Psoas muscle (tissue), 8 donors: Measurements from ENCODE around the gene NEDD9. TPM values are rescaled to one million over a fixed set of nuclear protein-coding genes. Genes with fewer than 3 reads are reported as not detected.

Source experiments
- ATAC-seq, 4 donors: fragments of 200-7000 bp; cut with Tn5 transposase; one replicate each; pipeline ENCODE4 v1.9.1; 2020; ENCODE audit warnings: moderate library complexity in 3 of 4, mild to moderate bottlenecking in 2 of 4
- DNase-seq, 2 donors: peaks; one replicate each; pipeline ENCODE4 v3.0.0-alpha.2; 2020
- H3K27ac ChIP-seq: fragments of 200-600 bp; one replicate; pipeline ENCODE4 v1.8.0; 2022
- H3K27me3 ChIP-seq, 3 donors: fragments of 200-600 bp in 1 of 3; one replicate each; pipeline versions ENCODE4 v1.6.1 to v1.8.0; 2013 to 2022; ENCODE audit warnings: low read length in 2 of 3, mild to moderate bottlenecking in 2 of 3, moderate library complexity in 1 of 3; ENCODE audit not compliant: insufficient read depth in 3 of 3
- H3K36me3 ChIP-seq, 2 donors: fragments of 200-600 bp in 1 of 2; one replicate each; pipeline versions ENCODE4 v1.6.1 to v1.8.0; 2013 to 2022; ENCODE audit warnings: low read depth in 1 of 2, mild to moderate bottlenecking in 1 of 2, moderate library complexity in 1 of 2; ENCODE audit not compliant: insufficient read depth in 1 of 2
- H3K4me1 ChIP-seq: fragments of 200-600 bp; one replicate; pipeline ENCODE4 v1.8.0; 2022
- H3K4me3 ChIP-seq: fragments of 200-600 bp; one replicate; pipeline ENCODE4 v1.8.0; 2022; ENCODE audit warnings: mild to moderate bottlenecking
- H3K9me3 ChIP-seq: fragments of 200-600 bp; one replicate; pipeline ENCODE4 v1.8.0; 2022
- WGBS, 3 donors: extraction: QIAGEN DNeasy Blood & Tissue Kit; methylation state at CpG; one replicate each; pipeline versions ENCODE4 v1.1.6 to v1.1.7; 2013; 5-methylcytosine and 5-hydroxymethylcytosine counted together
- intact Hi-C, 2 donors: fragments of 100-400 bp; cut with DNase I; formaldehyde crosslinking; loops; one replicate each; pipeline versions ENCODE4 v1.11.0 to v1.14.2; 2022
- polyA plus RNA-seq, 3 donors: library from polyadenylated mRNA; stranded (reverse); fragments of 200-250 nt; gene quantifications; one replicate each; pipeline ENCODE4 v1.2.3, GENCODE V29; 2013
- total RNA-seq, 4 donors: library from RNA; stranded (reverse); fragmentation: NEBNext Ultra II Directional in 2 of 4; extraction: Animal tissue kit (Norgen Biotek cat#: 25700) in 2 of 4; gene quantifications; one replicate each; pipeline versions ENCODE4 v1.2.1 to v1.2.4, GENCODE V29; 2021 to 2023
- TF ChIP-seq, protein P1 (sequence below): fragments of 200-600 bp; IDR thresholded peaks from one replicate; pipeline ENCODE4 v1.8.0; 2022; ENCODE audit warnings: antibody characterized with exemption
- donor health status: healthy with polysubstance abuse.
- donor health status: DM: no; HTN: no; CAD: no; lungs with moderate emphysema.
- donor health status: Bipolar disorder and iron deficiency.
- donor health status: healthy.
- donor health status: DM: yes; HTN: yes; CAD: no.
- donor health status: DM: no; HTN: no; CAD: no.
- donor health status: DM: no; HTN: no; CAD: no.
- donor health status: DM: yes; HTN: yes; CAD: no.

The NEDD9 gene
- total and polyA plus RNA-seq, 7 donors: 9.0 to 15.7 (median 11.2) TPM

DNA sequence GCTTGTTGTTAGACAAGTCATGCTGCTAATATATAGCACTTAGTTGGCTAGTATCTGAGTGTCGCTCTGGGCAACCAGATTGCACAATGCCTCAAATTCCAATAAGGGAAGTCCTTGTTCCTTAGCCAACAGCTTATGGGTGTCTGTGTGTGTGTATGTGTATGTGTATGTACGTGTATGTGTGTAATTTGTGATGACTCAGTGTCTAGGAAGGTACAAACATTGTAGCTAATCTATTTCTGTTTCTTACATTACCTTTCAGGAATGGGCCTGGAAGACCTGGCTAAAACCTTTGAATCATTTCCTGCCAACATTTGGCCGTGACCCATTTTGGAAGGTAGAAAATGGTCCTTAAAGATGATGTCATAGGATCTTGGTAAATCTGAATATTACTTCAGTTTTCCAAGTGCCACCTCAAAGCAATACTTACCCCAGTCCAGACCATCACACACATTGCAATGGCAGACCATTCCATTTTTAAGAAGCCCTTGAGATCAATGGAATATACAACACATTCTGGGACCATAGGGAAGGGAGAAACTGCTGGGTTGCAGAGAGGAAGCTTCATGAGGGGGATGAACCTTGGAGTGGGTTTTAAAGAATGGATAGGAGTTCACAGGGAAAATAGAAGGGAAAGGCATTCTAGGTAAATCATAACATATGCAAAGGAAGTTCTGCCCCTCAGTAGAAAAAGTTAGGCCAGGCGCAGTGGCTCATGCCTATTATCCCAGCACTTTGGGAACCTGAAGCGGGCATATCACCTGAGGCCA, 25.1 kb downstream of the NEDD9 start:
- peaks cover 38% of the 10 kb centered on the region for H3K4me1 ChIP-seq
- DNase-seq (no peak), ATAC-seq (peak; percentile 84 to 93 (median 90))
- H3K36me3 ChIP-seq: no peaks in the 10 kb centered on the region
- intact Hi-C loops: no loop called here
- H3K27ac ChIP-seq: peak overlapping the region; percentile 60
- no peaks in the 10 kb centered on the region for H3K27me3 ChIP-seq
- TF ChIP-seq, protein P1, sequence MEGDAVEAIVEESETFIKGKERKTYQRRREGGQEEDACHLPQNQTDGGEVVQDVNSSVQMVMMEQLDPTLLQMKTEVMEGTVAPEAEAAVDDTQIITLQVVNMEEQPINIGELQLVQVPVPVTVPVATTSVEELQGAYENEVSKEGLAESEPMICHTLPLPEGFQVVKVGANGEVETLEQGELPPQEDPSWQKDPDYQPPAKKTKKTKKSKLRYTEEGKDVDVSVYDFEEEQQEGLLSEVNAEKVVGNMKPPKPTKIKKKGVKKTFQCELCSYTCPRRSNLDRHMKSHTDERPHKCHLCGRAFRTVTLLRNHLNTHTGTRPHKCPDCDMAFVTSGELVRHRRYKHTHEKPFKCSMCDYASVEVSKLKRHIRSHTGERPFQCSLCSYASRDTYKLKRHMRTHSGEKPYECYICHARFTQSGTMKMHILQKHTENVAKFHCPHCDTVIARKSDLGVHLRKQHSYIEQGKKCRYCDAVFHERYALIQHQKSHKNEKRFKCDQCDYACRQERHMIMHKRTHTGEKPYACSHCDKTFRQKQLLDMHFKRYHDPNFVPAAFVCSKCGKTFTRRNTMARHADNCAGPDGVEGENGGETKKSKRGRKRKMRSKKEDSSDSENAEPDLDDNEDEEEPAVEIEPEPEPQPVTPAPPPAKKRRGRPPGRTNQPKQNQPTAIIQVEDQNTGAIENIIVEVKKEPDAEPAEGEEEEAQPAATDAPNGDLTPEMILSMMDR: no peak
- H3K9me3 ChIP-seq: no peaks in the 10 kb centered on the region
- H3K4me3 ChIP-seq: no peak overlapping the region
- 50 to 57% (median 55%) methylated on average over 5 of the region's 5 CpGs for WGBS, 3 donors

DNA sequence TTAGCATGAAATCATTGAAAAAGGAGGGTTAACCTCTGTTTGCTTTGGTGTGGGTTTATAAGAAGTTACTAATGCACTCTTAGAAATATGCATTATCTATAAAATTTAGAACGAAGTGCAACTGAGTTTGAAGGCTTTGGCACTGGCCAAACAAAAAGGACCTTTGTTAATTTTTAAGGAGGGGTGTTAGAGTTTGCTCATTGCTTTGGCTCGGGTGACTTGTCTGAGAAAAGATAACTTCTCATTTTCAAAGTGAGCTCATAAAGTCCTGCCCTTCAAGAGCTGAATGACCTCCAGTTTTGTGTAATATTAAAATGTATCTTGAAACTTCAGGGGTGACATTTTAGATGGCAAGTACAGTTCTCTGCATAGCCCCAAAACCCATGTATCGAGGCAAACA, 25.9 kb downstream of the NEDD9 start:
- ATAC-seq: no peak
- 57 to 71% (median 64%) methylated on average over 3 of the region's 3 CpGs for WGBS, 3 donors
- no peaks in the 10 kb centered on the region for H3K9me3 ChIP-seq
- H3K27ac ChIP-seq: peak overlapping the region; percentile 60
- H3K27me3 ChIP-seq: no peaks in the 10 kb centered on the region
- H3K36me3 ChIP-seq: no peaks in the 10 kb centered on the region
- no peak for DNase-seq
- H3K4me3 ChIP-seq: no peak overlapping the region
- TF ChIP-seq, protein P1: no peak
- intact Hi-C loops: no loop called here
- peaks cover 32% of the 10 kb centered on the region for H3K4me1 ChIP-seq

GRCh38 chr6:11204794-11205366, 27.6 kb downstream of the NEDD9 start:
- TF ChIP-seq, protein P1: no peak
- no peak for DNase-seq
- ATAC-seq: no peak
- Histone ChIP-seq H3K27ac (no peak overlapping the region), H3K36me3 (no peaks in the 10 kb centered on the region), H3K4me1 (peaks cover 22% of the 10 kb centered on the region), H3K4me3 (no peak overlapping the region), H3K9me3 (no peaks in the 10 kb centered on the region), H3K27me3 (no peaks in the 10 kb centered on the region)
- WGBS, 3 donors: 77 to 82% (median 78%) methylated on average over 5 of the region's 5 CpGs
- intact Hi-C loops: no loop called here

DNA sequence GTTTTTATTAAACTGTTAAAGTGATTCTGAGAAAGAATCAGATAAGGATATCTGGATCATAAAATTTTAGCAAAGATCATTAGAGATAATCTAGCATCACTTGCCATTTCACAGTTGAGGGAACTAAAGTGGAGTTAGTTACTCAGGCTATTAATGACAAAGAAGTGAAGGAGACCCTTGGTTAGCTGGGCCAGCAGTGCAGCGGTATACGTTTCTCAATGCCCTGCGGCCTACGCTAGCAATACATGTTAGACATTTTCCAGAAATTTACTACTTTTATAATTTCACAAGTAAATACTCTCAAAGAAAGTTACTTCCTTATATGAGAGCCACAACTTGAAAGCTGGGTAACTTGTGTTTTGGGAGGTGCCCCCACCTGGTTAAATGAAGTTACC, 28.5 kb downstream of the NEDD9 start:
- ATAC-seq (no peak), DNase-seq (no peak)
- intact Hi-C loops: no loop called here
- TF ChIP-seq, protein P1: no peak
- Histone ChIP-seq H3K4me1 (peaks cover 17% of the 10 kb centered on the region), H3K27me3 (no peaks in the 10 kb centered on the region), H3K27ac (no peak overlapping the region), H3K4me3 (no peak overlapping the region), H3K9me3 (no peaks in the 10 kb centered on the region), H3K36me3 (no peaks in the 10 kb centered on the region)
- 98% methylated on average over 4 of the region's 4 CpGs for WGBS, 3 donors
